ENCODE data around the gene FBXL16. TPM values are rescaled to one million over a fixed set of nuclear protein-coding genes. Genes with fewer than 3 reads are reported as not detected.

The FBXL16 gene
- polyA plus RNA-seq, 2 of the 4 experiments (the other 2 are of a cell fraction): 0.53 to 1.2 TPM

GRCh38 chr16:751152-752006 lies 45.8 kb upstream of the FBXL16 start:
- no peak for FAIRE-seq
- POLR2A ChIA-PET: interaction anchor here (1.1 kb wide), 1 partner anchor 10 kb away, joined by 3 read pairs; the partner anchor contains the start of gene CIAO3
- H3K4me1 ChIP-seq: no peaks in the 10 kb centered on the region
- TF ChIP-seq MAFK (IDR thresholded peaks at IDR 0.05; ENCODE audit: partially characterized antibody) (no peak), ZFP36 (IDR thresholded peaks at IDR 0.05; ENCODE audit: borderline replicate concordance, partially characterized antibody) (peak; percentile 79)
- H3K9me3 ChIP-seq: no peaks in the 10 kb centered on the region
- no peak overlapping the region for H3K4me2 ChIP-seq
- no peak overlapping the region for H3K27ac ChIP-seq
- WGBS (ENCODE audit: missing lambda C conversion rate): 83% methylated on average over 39 of the region's 39 CpGs
- no peak; a peak in 1 of 6 replicates for ATAC-seq
- no peak overlapping the region for H3K4me3 ChIP-seq
- no peak for DNase-seq (ENCODE audit: low read depth in 1 of 2, low spot score in 1 of 2)
- CTCF ChIA-PET: interaction anchor here (0.7 to 6.0 kb wide), 7 partner anchors 9 to 170 kb away, joined by 3 to 63 read pairs (median 6); partner anchors contain the start of genes CIAO3 and MSLN

- CTCF ChIA-PET: interaction anchor here (0.9 to 6.0 kb wide), 7 partner anchors 10 to 46 kb away, joined by 3 to 63 read pairs (median 6); partner anchors contain the start of genes CIAO3 and MSLN
- DNase-seq (ENCODE audit: low read depth in 1 of 2, low spot score in 1 of 2) (no peak), FAIRE-seq (no peak), ATAC-seq (no peak; a peak in 1 of 6 replicates)
- H3K4me2 ChIP-seq: no peak overlapping the region
- no peak for TF ChIP-seq MAX (IDR thresholded peaks at IDR 0.05)
- no peak for TF ChIP-seq HEYL (CRISPR knock-in tag; IDR thresholded peaks at IDR 0.05)
- no peak for TF ChIP-seq POLR2A (IDR thresholded peaks at IDR 0.05; ENCODE audit: low read length)
- no peak for TF ChIP-seq FOSL2 (IDR thresholded peaks at IDR 0.05)
- no peak for TF ChIP-seq FOSL2 (CRISPR knock-in tag; IDR thresholded peaks at IDR 0.05)
- no peak for TF ChIP-seq NR3C1 (IDR thresholded peaks at IDR 0.05)
- TF ChIP-seq E2F6 (IDR thresholded peaks at IDR 0.05; ENCODE audit: borderline replicate concordance, low read depth): no peak
- TF ChIP-seq MYC (IDR thresholded peaks at IDR 0.05; ENCODE audit: borderline replicate concordance, low read length): no peak
- TF ChIP-seq HOXB5 (CRISPR knock-in tag; IDR thresholded peaks at IDR 0.05): no peak
- TF ChIP-seq EHF (CRISPR knock-in tag; IDR thresholded peaks at IDR 0.05): no peak
- TF ChIP-seq FOSB (CRISPR knock-in tag; IDR thresholded peaks at IDR 0.05): no peak
- TF ChIP-seq PBX3 (IDR thresholded peaks at IDR 0.05): no peak
- no peak for TF ChIP-seq PHF8 (IDR thresholded peaks at IDR 0.05; ENCODE audit: borderline replicate concordance, low read depth)
- no peak for TF ChIP-seq HDAC2 (IDR thresholded peaks at IDR 0.05)
- no peak for TF ChIP-seq CBX8 (IDR thresholded peaks at IDR 0.05)
- no peak for TF ChIP-seq ZNF302 (CRISPR knock-in tag; IDR thresholded peaks at IDR 0.05)
- H3K4me3 ChIP-seq: no peak overlapping the region
- no peaks in the 10 kb centered on the region for H3K4me1 ChIP-seq
- WGBS (ENCODE audit: missing lambda C conversion rate): 83% methylated on average over 9 of the region's 9 CpGs
- H3K9me3 ChIP-seq: no peaks in the 10 kb centered on the region
- H3K27ac ChIP-seq: no peak overlapping the region
- POLR2A ChIA-PET: interaction anchor here (1.1 kb wide), 1 partner anchor 9 kb away, joined by 3 read pairs; the partner anchor contains the start of gene CIAO3
These were observed 44.9 kb upstream of the FBXL16 start for GRCh38 chr16:750485-750884.

GRCh38 chr16:749010-749409 lies 43.4 kb upstream of the FBXL16 start:
- DNase-seq (ENCODE audit: low read depth in 1 of 2, low spot score in 1 of 2) (no peak), ATAC-seq (peak in 1 of 2 experiments; percentile 35; a peak in 2 of 6 replicates), FAIRE-seq (no peak)
- WGBS (ENCODE audit: missing lambda C conversion rate): 80% methylated on average over 6 of the region's 6 CpGs
- CTCF ChIA-PET: interaction anchor here (0.6 to 6.0 kb wide), 12 partner anchors 8 to 1733 kb away, joined by 3 to 63 read pairs (median 5); partner anchors contain the start of genes CIAO3 and MSLN
- no peaks in the 10 kb centered on the region for H3K4me1 ChIP-seq
- H3K27ac ChIP-seq: no peak overlapping the region
- H3K9me3 ChIP-seq: no peaks in the 10 kb centered on the region
- TF ChIP-seq E2F6 (IDR thresholded peaks at IDR 0.05; ENCODE audit: borderline replicate concordance, low read depth) (no peak), NFE2L2 (conservative IDR thresholded peaks at IDR 0.05; ENCODE audit: low read length) (no peak), USF2 (IDR thresholded peaks at IDR 0.05) (no peak), MYC (IDR thresholded peaks at IDR 0.05; ENCODE audit: borderline replicate concordance, low read length) (no peak), ZNF302 (CRISPR knock-in tag; IDR thresholded peaks at IDR 0.05) (no peak), MAFK (IDR thresholded peaks at IDR 0.05; ENCODE audit: partially characterized antibody) (no peak), FOXS1 (CRISPR knock-in tag; IDR thresholded peaks at IDR 0.05) (no peak), FOSL2 (IDR thresholded peaks at IDR 0.05) (no peak), FOSL2 (CRISPR knock-in tag; IDR thresholded peaks at IDR 0.05) (no peak), CHD4 (IDR thresholded peaks at IDR 0.05; ENCODE audit: borderline replicate concordance) (no peak)
- POLR2A ChIA-PET: interaction anchor here (0.7 to 1.0 kb wide), 3 partner anchors 15 to 39 kb away, joined by 3 to 4 read pairs (median 3); partner anchors contain the start of genes ANTKMT, CHTF18 and RPUSD1
- no peak overlapping the region for H3K4me3 ChIP-seq
- no peak overlapping the region for H3K4me2 ChIP-seq

Measured in A549 (cell line).